GM12892 (cell line): ENCODE results near the gene BRPF1.

Source experiments
- POLR2AphosphoS5 ChIP-seq: IDR thresholded peaks from 2 replicates; pipeline ENCODE4 v1.6.1; 2011; ENCODE audit warnings: low read depth, low read length, control low read depth
- TAF1 ChIP-seq: IDR thresholded peaks from 2 replicates; pipeline ENCODE4 v1.6.1; 2011; ENCODE audit warnings: low read depth, mild to moderate bottlenecking, control low read depth, low read length, borderline replicate concordance

- no peak for TF ChIP-seq POLR2AphosphoS5
- no peak for TF ChIP-seq TAF1
Observed at GRCh38 chr3:9703240-9703639, 28.3 kb upstream of the BRPF1 start.
